Measurements from ENCODE around the gene NDUFA5. TPM values are rescaled to one million over a fixed set of nuclear protein-coding genes. Genes with fewer than 3 reads are reported as not detected.

NDUFA5 gene
- total and polyA plus RNA-seq, 9 donors: 43.2 to 83.3 (median 63.2) TPM

GRCh38 chr7:123600876-123601275, 43.3 kb upstream of the NDUFA5 start:
- WGBS, 3 donors: 11 to 14% (median 11%) methylated on average over 3 of the region's 3 CpGs
- H3K9me3 ChIP-seq: no peaks in the 10 kb centered on the region
- intact Hi-C loops (cut with DNase I): no loop called here

DNA sequence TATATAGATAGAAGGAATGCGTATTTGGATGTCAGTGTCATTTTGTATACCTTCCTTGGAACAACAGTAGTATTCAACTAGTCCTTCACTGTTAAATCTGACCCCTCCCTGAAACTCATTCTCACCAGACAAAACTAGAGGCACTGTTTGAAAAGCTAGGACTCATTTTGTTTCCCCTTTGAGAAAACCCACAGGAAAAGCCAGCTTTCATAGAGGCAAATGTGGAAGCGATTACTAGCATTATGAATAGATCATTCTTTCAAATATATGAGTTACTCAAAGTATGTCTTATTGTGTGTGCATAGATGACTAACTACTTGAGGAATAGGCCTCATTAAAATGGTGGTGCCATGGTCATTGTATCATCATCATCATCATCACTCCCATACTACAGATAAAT, 42.1 kb upstream of the NDUFA5 start:
- intact Hi-C loops (cut with DNase I): no loop called here
- Histone ChIP-seq H3K9me3 (no peaks in the 10 kb centered on the region), H3K4me3 (no peak overlapping the region), H3K4me1 (ENCODE audit: insufficient read depth) (no peaks in the 10 kb centered on the region), H3K36me3 (no peaks in the 10 kb centered on the region), H3K27ac (no peak overlapping the region), H3K27me3 (no peaks in the 10 kb centered on the region)
- no peak for DNase-seq
- WGBS, 3 donors: 94 to 98% (median 95%) methylated on average over 2 of the region's 2 CpGs
- no peak for TF ChIP-seq EP300 (IDR thresholded peaks at IDR 0.05)
- TF ChIP-seq CTCF (IDR thresholded peaks at IDR 0.05): no peak
- TF ChIP-seq POLR2A (IDR thresholded peaks at IDR 0.05): no peak

More at GRCh38 chr7:123600876-123601275, 43.3 kb upstream of the NDUFA5 start:
- TF ChIP-seq CTCF (IDR thresholded peaks at IDR 0.05) (no peak), POLR2A (IDR thresholded peaks at IDR 0.05) (no peak), EP300 (IDR thresholded peaks at IDR 0.05) (no peak)
- Histone ChIP-seq H3K27ac (no peak overlapping the region), H3K4me1 (ENCODE audit: insufficient read depth) (no peaks in the 10 kb centered on the region), H3K4me3 (no peak overlapping the region), H3K27me3 (no peaks in the 10 kb centered on the region), H3K36me3 (no peaks in the 10 kb centered on the region)
- DNase-seq: no peak

DNA sequence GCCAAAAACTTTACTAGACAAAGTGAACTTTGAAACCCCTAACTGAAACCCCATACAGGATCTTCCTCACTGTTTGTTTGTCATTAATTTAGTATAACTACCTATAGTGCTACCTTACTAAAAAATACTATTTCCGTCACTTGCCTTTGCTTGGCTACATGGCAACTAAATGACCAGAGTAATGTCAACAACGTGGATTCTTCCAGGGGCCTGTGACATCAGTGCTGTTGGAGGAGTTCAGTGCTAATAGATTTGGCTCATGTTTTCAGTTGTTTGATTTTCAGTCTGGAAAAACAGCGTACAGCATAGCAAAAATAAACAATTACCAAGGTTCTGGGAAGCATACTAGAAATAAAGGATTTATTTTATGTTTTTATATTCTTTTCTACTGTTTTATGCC, 41.0 kb upstream of the NDUFA5 start:
- no peaks in the 10 kb centered on the region for H3K36me3 ChIP-seq
- no peak for DNase-seq
- 19 to 39% (median 23%) methylated on average over 3 of the region's 3 CpGs for WGBS, 3 donors
- no peaks in the 10 kb centered on the region for H3K4me1 ChIP-seq (ENCODE audit: insufficient read depth)
- H3K27ac ChIP-seq: no peak overlapping the region
- TF ChIP-seq EP300 (IDR thresholded peaks at IDR 0.05) (no peak), POLR2A (IDR thresholded peaks at IDR 0.05) (no peak), CTCF (IDR thresholded peaks at IDR 0.05) (no peak)
- no peaks in the 10 kb centered on the region for H3K9me3 ChIP-seq
- no peak overlapping the region for H3K4me3 ChIP-seq
- H3K27me3 ChIP-seq: no peaks in the 10 kb centered on the region
- intact Hi-C loops (cut with DNase I): no loop called here

DNA sequence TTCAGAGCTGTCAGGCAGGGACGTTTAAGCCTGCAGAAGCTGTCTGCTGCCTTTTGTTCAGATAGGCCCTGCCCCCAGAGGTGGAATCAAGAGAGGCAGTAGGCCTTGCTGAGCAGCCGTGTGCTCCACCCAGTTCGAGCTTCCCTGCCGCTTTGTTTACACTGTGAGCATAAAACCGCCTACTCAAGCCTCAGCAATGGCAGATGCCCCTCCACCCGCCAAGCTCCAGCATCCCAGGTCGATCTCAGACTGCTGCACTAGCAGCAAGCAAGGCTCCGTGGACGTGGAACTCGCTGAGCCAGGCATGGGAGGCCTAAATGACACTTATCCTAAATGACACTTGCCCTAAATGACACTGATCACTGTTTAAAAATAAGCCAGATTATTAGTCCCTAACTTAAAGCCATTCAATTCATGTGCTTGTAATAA, 37.2 kb upstream of the NDUFA5 start:
- intact Hi-C loops (cut with DNase I): no loop called here
- WGBS, 3 donors: 73 to 83% (median 77%) methylated on average over 10 of the region's 10 CpGs
- no peak overlapping the region for H3K4me3 ChIP-seq
- no peaks in the 10 kb centered on the region for H3K4me1 ChIP-seq (ENCODE audit: insufficient read depth)
- no peaks in the 10 kb centered on the region for H3K9me3 ChIP-seq
- H3K27me3 ChIP-seq: no peaks in the 10 kb centered on the region
- no peak for DNase-seq
- H3K27ac ChIP-seq: no peak overlapping the region
- H3K36me3 ChIP-seq: no peaks in the 10 kb centered on the region
- TF ChIP-seq CTCF (IDR thresholded peaks at IDR 0.05): no peak
- no peak for TF ChIP-seq POLR2A (IDR thresholded peaks at IDR 0.05)
- no peak for TF ChIP-seq EP300 (IDR thresholded peaks at IDR 0.05)

Data from ovary (tissue), 9 donors.